Mucosa of stomach (tissue), 1 donor: ENCODE measurements around the gene FAM98C.

Experiments used
- H3K27me3 ChIP-seq: one replicate; pipeline ENCODE4 v1.7.0; 2013; ENCODE audit warnings: mild to moderate bottlenecking, low read length; ENCODE audit not compliant: control insufficient read depth, insufficient read depth
- H3K36me3 ChIP-seq: one replicate; pipeline ENCODE4 v1.7.0; 2013; ENCODE audit warnings: low read length; ENCODE audit not compliant: control insufficient read depth, insufficient read depth
- H3K4me1 ChIP-seq: one replicate; pipeline ENCODE4 v1.7.0; 2013; ENCODE audit warnings: mild to moderate bottlenecking, low read length; ENCODE audit not compliant: control insufficient read depth, insufficient read depth
- H3K4me3 ChIP-seq: one replicate; pipeline ENCODE4 v1.7.0; 2013; ENCODE audit warnings: low read length
- H3K9ac ChIP-seq: one replicate; pipeline ENCODE4 v1.7.0; 2013; ENCODE audit warnings: mild to moderate bottlenecking, low read length, moderate library complexity
- H3K9me3 ChIP-seq: one replicate; pipeline ENCODE4 v1.7.0; 2013; ENCODE audit warnings: mild to moderate bottlenecking, low read length, moderate library complexity; ENCODE audit not compliant: control insufficient read depth
- donor health status: Pancreatic carcinoma.

Gene FAM98C

GRCh38 chr19:38440592-38440991 lies 37.7 kb downstream of the FAM98C start:
- no peaks in the 10 kb centered on the region for H3K4me1 ChIP-seq
- no peaks in the 10 kb centered on the region for H3K9me3 ChIP-seq
- no peak overlapping the region for H3K9ac ChIP-seq
- no peaks in the 10 kb centered on the region for H3K36me3 ChIP-seq
- H3K27me3 ChIP-seq: peaks cover 3% of the 10 kb centered on the region
- H3K4me3 ChIP-seq: no peak overlapping the region

- no peak overlapping the region for H3K4me3 ChIP-seq
- H3K9me3 ChIP-seq: no peaks in the 10 kb centered on the region
- H3K9ac ChIP-seq: no peak overlapping the region
- H3K4me1 ChIP-seq: no peaks in the 10 kb centered on the region
- H3K36me3 ChIP-seq: no peaks in the 10 kb centered on the region
- peaks cover 3% of the 10 kb centered on the region for H3K27me3 ChIP-seq
Observed at GRCh38 chr19:38441657-38442348, 38.9 kb downstream of the FAM98C start.

GRCh38 chr19:38442736-38443135 lies 39.8 kb downstream of the FAM98C start:
- H3K4me3 ChIP-seq: no peak overlapping the region
- H3K27me3 ChIP-seq: peaks cover 3% of the 10 kb centered on the region
- H3K36me3 ChIP-seq: no peaks in the 10 kb centered on the region
- no peaks in the 10 kb centered on the region for H3K9me3 ChIP-seq
- H3K9ac ChIP-seq: no peak overlapping the region
- no peaks in the 10 kb centered on the region for H3K4me1 ChIP-seq

- Histone ChIP-seq H3K27me3 (peaks cover 3% of the 10 kb centered on the region), H3K9me3 (no peaks in the 10 kb centered on the region), H3K4me3 (no peak overlapping the region), H3K9ac (no peak overlapping the region), H3K36me3 (no peaks in the 10 kb centered on the region), H3K4me1 (no peaks in the 10 kb centered on the region)
Observed at GRCh38 chr19:38443458-38443999, 40.6 kb downstream of the FAM98C start.

DNA sequence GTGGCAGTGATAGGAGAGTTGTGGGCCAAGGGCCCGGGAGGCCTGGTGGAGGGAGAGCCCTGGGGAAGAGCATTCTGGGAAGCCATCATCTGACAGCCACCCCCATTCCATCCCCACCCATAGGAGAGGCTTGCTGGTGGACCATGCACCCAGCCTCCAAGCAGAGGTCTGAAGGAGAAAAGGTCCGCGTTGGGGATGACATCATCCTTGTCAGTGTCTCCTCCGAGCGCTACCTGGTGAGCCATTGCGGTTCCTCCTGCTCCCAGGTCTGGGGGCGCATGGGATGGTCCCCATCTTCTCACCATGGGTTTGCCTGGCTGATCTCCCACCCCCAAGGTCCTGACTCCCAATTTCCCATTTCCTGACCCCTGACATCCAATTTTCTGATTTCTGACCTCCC lies 41.1 kb downstream of the FAM98C start:
- peaks cover 3% of the 10 kb centered on the region for H3K27me3 ChIP-seq

GRCh38 chr19:38445362-38445761 lies 42.5 kb downstream of the FAM98C start:
- Histone ChIP-seq H3K4me3 (no peak overlapping the region), H3K27me3 (peaks cover 7% of the 10 kb centered on the region), H3K4me1 (no peaks in the 10 kb centered on the region), H3K36me3 (no peaks in the 10 kb centered on the region), H3K9ac (no peak overlapping the region), H3K9me3 (no peaks in the 10 kb centered on the region)

More for the DNA sequence above, 41.1 kb downstream of the FAM98C start:
- H3K9me3 ChIP-seq: no peaks in the 10 kb centered on the region
- H3K4me1 ChIP-seq: no peaks in the 10 kb centered on the region
- H3K4me3 ChIP-seq: no peak overlapping the region
- H3K9ac ChIP-seq: no peak overlapping the region
- H3K36me3 ChIP-seq: no peaks in the 10 kb centered on the region

DNA sequence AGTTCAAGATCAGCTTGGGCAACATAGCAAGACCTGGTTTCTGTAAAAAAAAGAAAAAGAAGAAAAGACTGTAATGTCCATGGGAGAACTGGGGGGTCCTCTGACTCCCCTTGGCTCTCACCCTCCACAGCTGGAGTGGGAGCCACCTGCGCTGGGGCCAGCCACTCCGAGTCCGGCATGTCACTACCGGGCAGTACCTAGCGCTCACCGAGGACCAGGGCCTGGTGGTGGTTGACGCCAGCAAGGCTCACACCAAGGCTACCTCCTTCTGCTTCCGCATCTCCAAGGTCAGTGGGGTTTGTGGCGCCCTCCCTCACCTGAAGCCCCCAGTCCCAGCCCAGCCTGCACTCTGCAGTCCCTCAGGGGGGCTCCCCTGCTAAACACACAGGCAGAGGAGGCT lies 45.3 kb downstream of the FAM98C start:
- no peaks in the 10 kb centered on the region for H3K9me3 ChIP-seq
- peaks cover 5% of the 10 kb centered on the region for H3K27me3 ChIP-seq
- H3K4me1 ChIP-seq: no peaks in the 10 kb centered on the region
- H3K4me3 ChIP-seq: no peak overlapping the region
- no peak overlapping the region for H3K9ac ChIP-seq
- H3K36me3 ChIP-seq: no peaks in the 10 kb centered on the region

DNA sequence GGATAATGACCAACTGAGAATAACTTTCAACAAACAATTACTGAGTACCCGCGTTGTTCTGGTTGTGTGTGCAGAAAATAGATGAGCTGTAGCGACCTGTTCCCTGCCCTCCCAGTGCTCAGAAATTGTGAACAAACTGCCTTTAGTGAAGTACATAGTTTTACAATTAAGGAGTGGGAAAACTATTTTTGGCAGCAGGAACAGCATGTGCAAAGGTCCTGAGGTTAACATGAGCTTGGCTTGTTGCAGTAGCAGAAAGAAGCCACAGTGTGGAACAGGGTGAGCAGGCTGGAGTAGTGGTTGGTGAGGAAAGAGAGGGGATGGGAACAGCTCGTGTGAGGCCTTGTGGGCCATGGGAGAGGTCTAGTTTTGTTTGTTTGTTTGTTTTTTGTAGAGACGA lies 46.6 kb downstream of the FAM98C start:
- no peak overlapping the region for H3K4me3 ChIP-seq
- H3K36me3 ChIP-seq: no peaks in the 10 kb centered on the region
- H3K27me3 ChIP-seq: peaks cover 4% of the 10 kb centered on the region
- H3K9ac ChIP-seq: no peak overlapping the region
- no peaks in the 10 kb centered on the region for H3K9me3 ChIP-seq
- no peaks in the 10 kb centered on the region for H3K4me1 ChIP-seq

- Histone ChIP-seq H3K9me3 (no peaks in the 10 kb centered on the region), H3K27me3 (peaks cover 4% of the 10 kb centered on the region), H3K9ac (no peak overlapping the region), H3K4me3 (no peak overlapping the region), H3K4me1 (no peaks in the 10 kb centered on the region), H3K36me3 (no peaks in the 10 kb centered on the region)
Observed at GRCh38 chr19:38451036-38451435, 48.1 kb downstream of the FAM98C start.

GRCh38 chr19:38451629-38452028 lies 48.7 kb downstream of the FAM98C start:
- no peaks in the 10 kb centered on the region for H3K36me3 ChIP-seq
- H3K4me3 ChIP-seq: no peak overlapping the region
- H3K27me3 ChIP-seq: peaks cover 4% of the 10 kb centered on the region
- no peak overlapping the region for H3K9ac ChIP-seq
- no peaks in the 10 kb centered on the region for H3K9me3 ChIP-seq
- no peaks in the 10 kb centered on the region for H3K4me1 ChIP-seq

- peaks cover 4% of the 10 kb centered on the region for H3K27me3 ChIP-seq
- no peaks in the 10 kb centered on the region for H3K4me1 ChIP-seq
- H3K4me3 ChIP-seq: no peak overlapping the region
- no peaks in the 10 kb centered on the region for H3K36me3 ChIP-seq
- no peak overlapping the region for H3K9ac ChIP-seq
- no peaks in the 10 kb centered on the region for H3K9me3 ChIP-seq
Observed at GRCh38 chr19:38452430-38453366, 49.8 kb downstream of the FAM98C start.

GRCh38 chr19:38453596-38453995 lies 50.7 kb downstream of the FAM98C start:
- H3K4me1 ChIP-seq: no peaks in the 10 kb centered on the region
- no peaks in the 10 kb centered on the region for H3K36me3 ChIP-seq

More at GRCh38 chr19:38453596-38453995, 50.7 kb downstream of the FAM98C start:
- no peak overlapping the region for H3K9ac ChIP-seq
- H3K27me3 ChIP-seq: peaks cover 4% of the 10 kb centered on the region
- no peak overlapping the region for H3K4me3 ChIP-seq
- no peaks in the 10 kb centered on the region for H3K9me3 ChIP-seq
